Choroid plexus epithelial cell (primary cell): ENCODE results near the gene WIZ.

Experiments used
- DNase-seq: peaks from one replicate; pipeline ENCODE4 v3.0.0-alpha.2; 2010; ENCODE audit warnings: low read depth
- H3K4me3 ChIP-seq: 2 replicates; pipeline ENCODE4 v1.5.1; 2011; ENCODE audit warnings: low read depth, mild to moderate bottlenecking, control low read depth, low read length, moderate library complexity
- CTCF ChIP-seq: conservative IDR thresholded peaks from 2 replicates; pipeline ENCODE4 v1.5.1; 2011; ENCODE audit warnings: low read depth, mild to moderate bottlenecking, control low read depth, inconsistent platforms, low read length, moderate library complexity

WIZ gene

DNA sequence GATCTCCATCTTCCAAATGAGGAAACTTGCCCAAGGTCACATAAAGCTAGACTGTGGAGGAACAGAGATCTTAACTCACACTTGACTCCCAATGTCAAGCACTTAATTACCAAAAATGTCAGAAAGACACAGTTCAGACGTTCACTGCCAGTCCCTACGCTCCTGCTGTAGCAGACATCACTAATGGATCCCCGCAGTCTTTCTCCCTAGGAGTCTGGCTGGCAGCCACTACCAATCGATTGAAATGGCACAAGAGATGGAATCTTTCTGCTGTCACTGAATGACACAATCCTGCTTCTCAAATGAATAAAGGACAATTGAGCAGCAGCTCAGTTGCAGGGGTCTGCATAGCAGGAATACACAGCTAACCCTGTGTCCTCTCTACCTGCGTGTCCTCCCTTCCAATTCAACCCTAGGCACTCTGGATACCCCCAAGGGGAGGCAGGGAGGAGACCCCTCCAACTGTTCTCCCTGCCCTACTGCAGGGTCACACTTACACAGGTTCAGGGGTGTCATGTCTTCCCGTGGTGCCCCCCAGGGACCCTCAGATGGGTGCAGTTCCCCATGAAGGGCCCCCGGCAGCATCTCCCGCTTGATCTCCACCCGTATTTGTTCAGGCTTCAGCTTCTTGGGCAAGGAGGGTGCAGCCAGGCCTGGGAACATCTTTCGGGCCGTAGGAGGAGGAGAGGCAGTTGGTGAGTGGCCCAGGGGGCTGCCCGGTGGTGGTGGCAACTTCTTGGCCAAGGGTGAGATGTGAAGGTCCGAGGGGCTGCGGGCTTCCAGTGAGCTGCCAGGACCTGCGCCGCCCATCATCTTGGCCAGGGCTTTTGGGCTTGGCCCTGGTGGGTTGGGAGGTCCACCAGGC lies 23.0 kb downstream of the WIZ start:
- no peak for DNase-seq
- TF ChIP-seq CTCF, result no peak
- H3K4me3 ChIP-seq, result no peak overlapping the region

- TF ChIP-seq CTCF, result no peak
- no peak overlapping the region for H3K4me3 ChIP-seq
- DNase-seq, result no peak
These were observed 24.3 kb downstream of the WIZ start for GRCh38 chr19:15425321-15425950.

GRCh38 chr19:15424692-15425272 lies 25.0 kb downstream of the WIZ start:
- H3K4me3 ChIP-seq, result no peak overlapping the region
- no peak for DNase-seq
- no peak for TF ChIP-seq CTCF

- DNase-seq, result no peak
- TF ChIP-seq CTCF, result no peak
- H3K4me3 ChIP-seq, result no peak overlapping the region
These were observed 25.6 kb downstream of the WIZ start for GRCh38 chr19:15424121-15424520.

GRCh38 chr19:15423130-15423529 lies 26.6 kb downstream of the WIZ start:
- no peak for DNase-seq
- no peak for TF ChIP-seq CTCF
- no peak overlapping the region for H3K4me3 ChIP-seq

DNA sequence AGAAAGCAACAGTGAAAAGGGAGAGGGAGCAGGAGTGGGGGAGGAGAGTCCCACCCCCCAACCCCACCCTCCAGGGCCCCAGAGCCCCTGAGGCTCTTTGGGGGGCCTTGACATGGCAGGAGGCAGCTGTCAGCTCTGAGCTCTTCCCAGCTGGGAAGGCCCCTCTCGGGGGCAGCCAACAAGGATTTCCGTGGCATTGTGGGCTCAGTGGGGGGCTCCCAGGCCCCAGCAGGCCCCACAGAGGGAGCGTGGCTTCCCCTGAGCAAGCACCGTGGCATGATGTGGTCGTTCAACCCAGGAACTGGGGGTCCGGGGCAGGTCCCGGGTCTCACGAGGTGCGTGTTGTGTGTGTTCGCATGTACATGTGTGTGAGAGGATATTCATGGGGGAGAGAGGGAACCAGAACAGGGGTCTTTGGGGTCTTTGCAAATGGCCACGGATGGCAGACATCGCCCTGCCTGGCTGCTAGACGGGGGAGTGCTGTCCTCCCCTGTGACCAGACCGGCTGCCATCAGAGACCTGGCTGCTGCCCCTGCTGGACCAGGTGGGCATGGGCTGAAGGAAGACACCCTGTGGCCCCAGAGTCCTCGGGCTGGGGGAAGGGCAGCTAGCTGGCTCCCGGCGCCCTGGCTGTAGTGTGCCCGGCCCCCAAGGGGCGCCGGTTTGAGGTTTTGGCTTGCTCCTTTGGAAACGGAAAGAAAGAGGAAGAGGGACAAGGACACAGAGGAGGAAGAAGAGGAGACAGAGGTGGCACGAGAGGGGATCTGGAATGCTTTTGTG lies 27.3 kb downstream of the WIZ start:
- no peak for DNase-seq
- no peak for TF ChIP-seq CTCF
- no peak overlapping the region for H3K4me3 ChIP-seq
